Measurements from ENCODE around the gene DCDC2C.
"Not testable (repeated sequence)": the region's sequence is repeated elsewhere in the genome, so short reads cannot be mapped to it uniquely, and the experiment has no call there.

DCDC2C gene

GRCh38 chr2:3814706-3815245 is 111.4 kb downstream of the DCDC2C start:
- in situ Hi-C loops (cut with MboI; ENCODE audit: low sequenced_read_pairs), result no loop called here

GRCh38 chr2:3817144-3817543 is 113.8 kb downstream of the DCDC2C start:
- in situ Hi-C loops (cut with MboI; ENCODE audit: low sequenced_read_pairs), result not testable (repeated sequence)

- in situ Hi-C loops (cut with MboI; ENCODE audit: low sequenced_read_pairs), result no loop called here
These were observed 120.4 kb downstream of the DCDC2C start for GRCh38 chr2:3823748-3824147.

- in situ Hi-C loops (cut with MboI; ENCODE audit: low sequenced_read_pairs), result no loop called here
These were observed 124.5 kb downstream of the DCDC2C start for GRCh38 chr2:3827673-3828575.

GRCh38 chr2:3830796-3831195 is 127.4 kb downstream of the DCDC2C start:
- in situ Hi-C loops (cut with MboI; ENCODE audit: low sequenced_read_pairs), result no loop called here

- in situ Hi-C loops (cut with MboI; ENCODE audit: low sequenced_read_pairs), result no loop called here
These were observed 133.7 kb downstream of the DCDC2C start for GRCh38 chr2:3837086-3837485.

GRCh38 chr2:3838348-3838747 is 135.0 kb downstream of the DCDC2C start:
- in situ Hi-C loops (cut with MboI; ENCODE audit: low sequenced_read_pairs), result no loop called here

GRCh38 chr2:3839476-3839875 is 136.1 kb downstream of the DCDC2C start:
- in situ Hi-C loops (cut with MboI; ENCODE audit: low sequenced_read_pairs), result no loop called here

- in situ Hi-C loops (cut with MboI; ENCODE audit: low sequenced_read_pairs), result no loop called here
These were observed 137.3 kb downstream of the DCDC2C start for GRCh38 chr2:3840611-3841155.

GRCh38 chr2:3847397-3848052 is 144.2 kb downstream of the DCDC2C start:
- in situ Hi-C loops (cut with MboI; ENCODE audit: low sequenced_read_pairs), result no loop called here

GRCh38 chr2:3848776-3849175 is 145.4 kb downstream of the DCDC2C start:
- in situ Hi-C loops (cut with MboI; ENCODE audit: low sequenced_read_pairs), result no loop called here

- in situ Hi-C loops (cut with MboI; ENCODE audit: low sequenced_read_pairs), result no loop called here
These were observed 145.8 kb downstream of the DCDC2C start for GRCh38 chr2:3849213-3849612.

GRCh38 chr2:3857576-3857975 is 154.2 kb downstream of the DCDC2C start:
- in situ Hi-C loops (cut with MboI; ENCODE audit: low sequenced_read_pairs), result no loop called here

GRCh38 chr2:3864943-3865865 is 161.8 kb downstream of the DCDC2C start:
- in situ Hi-C loops (cut with MboI; ENCODE audit: low sequenced_read_pairs), result no loop called here

- in situ Hi-C loops (cut with MboI; ENCODE audit: low sequenced_read_pairs), result no loop called here
These were observed 164.1 kb downstream of the DCDC2C start for GRCh38 chr2:3867469-3867868.

- in situ Hi-C loops (cut with MboI; ENCODE audit: low sequenced_read_pairs), result no loop called here
These were observed 164.8 kb downstream of the DCDC2C start for GRCh38 chr2:3868012-3868805.

- in situ Hi-C loops (cut with MboI; ENCODE audit: low sequenced_read_pairs), result no loop called here
These were observed 166.8 kb downstream of the DCDC2C start for GRCh38 chr2:3870222-3870621.

- in situ Hi-C loops (cut with MboI; ENCODE audit: low sequenced_read_pairs), result no loop called here
These were observed 167.6 kb downstream of the DCDC2C start for GRCh38 chr2:3871002-3871401.

- in situ Hi-C loops (cut with MboI; ENCODE audit: low sequenced_read_pairs), result no loop called here
These were observed 169.1 kb downstream of the DCDC2C start for GRCh38 chr2:3872451-3872850.

- in situ Hi-C loops (cut with MboI; ENCODE audit: low sequenced_read_pairs), result no loop called here
These were observed 170.5 kb downstream of the DCDC2C start for GRCh38 chr2:3873899-3874298.
